Peyer's patch (tissue), 4 donors: ENCODE results near the gene DMRT1.

Experiments
- CTCF ChIP-seq, 6 experiments: fragments of 450-650 bp in 4 of 6; fragments of 200-600 bp in 2 of 6; sonication (generic) in 1 of 6; IDR thresholded peaks; one replicate each; pipeline ENCODE4 v1.5.1; 2017 to 2019; ENCODE audit warnings: antibody characterized with exemption in 6 of 6, mild to moderate bottlenecking in 3 of 6, moderate library complexity in 1 of 6
- POLR2A ChIP-seq, 2 donors: fragments of 450-650 bp; IDR thresholded peaks; one replicate each; pipeline ENCODE4 v1.5.1; 2017; ENCODE audit warnings: antibody characterized with exemption in 2 of 2, mild to moderate bottlenecking in 2 of 2, moderate library complexity in 2 of 2

GRCh38 chr9:974031-974995, 132.8 kb downstream of the DMRT1 start:
- TF ChIP-seq CTCF (IDR thresholded peaks at IDR 0.05): no peak
- no peak for TF ChIP-seq POLR2A (IDR thresholded peaks at IDR 0.05)
